Fibroblast of skin of scalp (primary cell): Measurements from ENCODE around the gene AHSP.
A peak's percentile ranks its signal among the peaks of the same experiment; 100 is the strongest.
"Not testable (repeated sequence)": the region's sequence is repeated elsewhere in the genome, so short reads cannot be mapped to it uniquely, and the experiment has no call there.

Experiments used
- DNase-seq: peaks from one replicate; pipeline ENCODE4 v3.0.0-alpha.2; 2013

AHSP gene

DNA sequence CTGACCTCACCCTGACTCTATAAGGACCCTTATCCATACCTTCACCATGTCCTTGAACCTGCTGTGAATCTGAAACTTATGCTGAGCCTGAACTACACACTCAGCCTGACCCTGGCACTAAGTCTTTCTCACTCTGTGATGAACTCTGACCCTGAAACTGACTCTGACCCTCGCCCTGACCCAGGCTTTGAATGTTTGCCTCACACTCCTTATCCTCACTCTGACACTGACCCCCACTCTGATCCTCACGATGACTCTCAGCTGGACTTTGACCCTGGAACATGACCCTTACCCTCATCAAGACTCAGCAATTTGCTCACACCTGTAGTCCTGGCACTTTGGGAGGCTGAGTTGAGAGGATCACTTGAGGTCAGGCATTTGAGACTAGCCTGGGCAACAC, 4.4 kb downstream of the AHSP start:
- DNase-seq = no peak

- DNase-seq = no peak
These were observed 5.2 kb downstream of the AHSP start for GRCh38 chr16:31532896-31533295.

DNA sequence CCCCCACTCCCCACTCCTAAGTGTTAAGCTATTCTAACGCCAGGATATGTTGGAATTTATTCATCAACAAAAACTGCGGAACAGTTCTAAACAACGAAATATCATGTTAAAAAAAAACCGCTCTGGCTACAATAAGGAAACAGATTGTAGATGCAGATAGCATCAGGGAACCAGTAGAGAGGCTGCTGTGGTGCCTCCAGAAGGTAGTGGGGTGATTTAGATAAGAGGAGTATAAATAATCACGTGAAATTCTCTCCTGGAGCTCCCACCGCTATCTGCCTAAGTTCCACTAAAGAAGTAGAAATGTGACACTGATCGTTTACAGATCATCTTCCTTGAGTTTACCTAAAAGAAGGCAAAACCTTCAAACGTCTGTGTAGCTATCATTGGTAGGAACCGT, 8.0 kb downstream of the AHSP start:
- no peak for DNase-seq

GRCh38 chr16:31536804-31537361, 9.2 kb downstream of the AHSP start:
- DNase-seq = no peak

- peak; percentile 43 for DNase-seq
These were observed 9.9 kb downstream of the AHSP start for GRCh38 chr16:31537362-31538242.

DNA sequence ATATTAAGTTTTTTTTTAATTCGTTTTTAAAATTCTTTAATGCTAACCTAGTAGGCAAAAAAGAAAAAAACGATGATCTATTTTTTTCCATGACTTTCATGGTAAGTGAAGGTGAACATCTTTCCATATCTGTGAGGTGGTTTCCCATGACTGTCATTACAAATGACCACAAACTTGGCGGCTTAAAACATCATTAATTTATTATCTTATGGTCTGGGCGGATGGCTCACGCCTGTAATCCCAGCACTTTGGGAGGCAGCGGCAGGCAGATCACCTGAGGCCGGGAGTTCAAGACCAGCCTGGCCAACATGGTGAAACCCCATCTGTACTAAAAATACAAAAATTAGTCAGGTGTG, 10.5 kb downstream of the AHSP start:
- not testable (repeated sequence) for DNase-seq

- DNase-seq = not testable (repeated sequence)
These were observed 12.1 kb downstream of the AHSP start for GRCh38 chr16:31539762-31540161.

- no peak for DNase-seq
These were observed 15.1 kb downstream of the AHSP start for GRCh38 chr16:31542763-31543162.

GRCh38 chr16:31561426-31562233, 33.9 kb downstream of the AHSP start:
- no peak for DNase-seq

DNA sequence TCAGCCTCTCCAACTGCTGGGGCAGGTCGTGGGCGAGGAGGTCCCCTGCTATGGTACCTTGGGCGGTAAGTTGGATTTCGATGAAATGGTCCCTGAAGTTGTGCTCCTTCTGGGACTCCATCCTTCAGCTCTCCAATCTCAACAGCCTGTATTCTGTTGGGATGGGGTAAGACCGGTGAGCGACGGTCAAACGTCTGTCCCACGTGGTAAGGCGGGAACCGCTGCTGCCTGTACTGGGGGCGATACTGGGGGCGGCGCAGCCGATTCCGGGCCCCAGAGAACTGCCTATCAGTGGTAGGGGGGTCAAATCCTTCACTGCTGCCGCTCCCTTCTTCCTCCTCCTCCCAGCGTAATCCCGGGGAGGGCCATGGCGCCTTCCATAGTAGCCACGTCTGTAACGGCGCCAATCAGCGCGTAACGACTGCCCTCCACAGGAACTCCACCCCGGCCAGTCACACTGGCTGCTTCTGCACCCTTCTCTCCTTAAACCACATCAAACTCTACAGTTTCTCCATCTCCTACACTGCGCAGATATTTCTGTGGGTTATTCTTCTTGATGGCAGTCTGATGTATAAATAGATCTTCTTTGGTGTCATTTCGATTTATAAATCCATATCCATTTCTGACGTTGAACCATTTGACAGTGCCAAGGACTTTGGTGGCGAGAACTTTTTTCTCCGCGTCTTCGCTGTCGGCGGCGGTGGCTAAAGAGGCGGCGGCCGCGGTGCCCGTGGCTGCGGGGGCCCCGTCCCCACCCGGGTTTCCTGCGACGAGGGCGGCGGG, 41.1 kb downstream of the AHSP start:
- peak; percentile 32 for DNase-seq

DNA sequence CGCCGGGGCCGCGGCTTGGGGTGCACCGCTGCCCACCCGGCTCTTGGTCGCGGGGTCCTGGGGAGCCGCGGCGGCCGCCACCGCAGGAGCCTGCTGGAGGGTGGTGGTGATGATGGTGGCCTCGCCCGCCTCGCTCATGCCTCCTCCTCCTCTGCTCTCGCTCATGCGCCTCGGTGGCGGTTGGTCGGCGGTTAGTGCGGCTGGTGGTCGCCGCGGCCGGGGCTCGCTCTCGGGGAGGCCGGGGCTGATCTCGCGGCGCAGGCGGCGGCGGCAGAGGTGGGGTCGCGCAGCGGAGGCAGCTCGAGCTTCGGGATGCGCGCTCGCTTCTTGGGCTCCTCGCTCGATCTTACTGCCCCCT, 41.6 kb downstream of the AHSP start:
- no peak for DNase-seq

DNA sequence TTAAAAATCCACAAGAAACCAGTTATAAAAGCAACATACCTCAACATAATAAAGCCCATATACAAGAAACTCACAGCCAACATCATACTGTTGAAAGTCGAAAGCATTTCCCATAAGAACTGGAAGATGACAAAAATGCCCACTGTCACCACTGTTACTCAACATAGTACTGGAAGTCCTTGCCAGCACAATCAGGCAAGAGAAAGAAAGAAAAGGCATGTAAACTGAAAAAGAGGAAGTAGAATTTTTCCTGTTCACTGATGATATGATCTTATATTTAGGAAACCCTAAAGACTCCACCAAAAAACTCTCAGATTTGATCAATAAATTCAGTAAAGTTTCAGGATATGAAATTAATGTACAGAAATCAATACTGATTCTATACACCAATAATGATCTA, 45.1 kb downstream of the AHSP start:
- no peak for DNase-seq

GRCh38 chr16:31574159-31574558, 46.5 kb downstream of the AHSP start:
- not testable (repeated sequence) for DNase-seq

GRCh38 chr16:31577411-31577810, 49.7 kb downstream of the AHSP start:
- DNase-seq = no peak
